Mesenchymal stem cell (in vitro differentiated cells and primary cell): ENCODE results near the gene ARHGAP5.

Experiments used
- DNase-seq: peaks from one replicate; pipeline ENCODE4 v3.0.0-alpha.2; 2013
- H2AFZ ChIP-seq: one replicate; pipeline ENCODE4 v1.6.1; 2013; ENCODE audit warnings: low read depth, mild to moderate bottlenecking, control low read depth, inconsistent platforms, low read length, moderate library complexity
- H2AK5ac ChIP-seq: 2 replicates; pipeline ENCODE4 v1.6.1; 2013; ENCODE audit warnings: low read length, moderate library complexity, mild to moderate bottlenecking, inconsistent platforms; ENCODE audit not compliant: severe bottlenecking
- H2BK120ac ChIP-seq: one replicate; pipeline ENCODE4 v1.6.1; 2013; ENCODE audit warnings: low read depth, mild to moderate bottlenecking, inconsistent platforms, low read length, moderate library complexity
- H2BK12ac ChIP-seq, 2 experiments: one replicate each; pipeline ENCODE4 v1.6.1; 2013; ENCODE audit warnings: inconsistent platforms in 2 of 2, low read length in 2 of 2, mild to moderate bottlenecking in 2 of 2, moderate library complexity in 2 of 2, control low read depth in 1 of 2
- H2BK15ac ChIP-seq: one replicate; pipeline ENCODE4 v1.6.1; 2013; ENCODE audit warnings: mild to moderate bottlenecking, low read depth, inconsistent platforms; ENCODE audit not compliant: poor library complexity, severe bottlenecking
- H2BK5ac ChIP-seq: 2 replicates; pipeline ENCODE4 v1.6.1; 2013; ENCODE audit warnings: low read depth, mild to moderate bottlenecking, low read length, control low read depth, inconsistent platforms; ENCODE audit not compliant: poor library complexity, severe bottlenecking
- H3K14ac ChIP-seq, 2 experiments: one replicate each; pipeline ENCODE4 v1.6.1; 2013; ENCODE audit warnings: inconsistent platforms in 2 of 2, low read length in 2 of 2, control low read depth in 1 of 2, mild to moderate bottlenecking in 1 of 2, moderate library complexity in 1 of 2
- H3K18ac ChIP-seq, 2 experiments: one replicate each; pipeline ENCODE4 v1.6.1; 2013; ENCODE audit warnings: inconsistent platforms in 2 of 2, low read length in 2 of 2, control low read depth in 1 of 2, low read depth in 1 of 2, mild to moderate bottlenecking in 1 of 2
- H3K23ac ChIP-seq, 2 experiments: one replicate each; pipeline ENCODE4 v1.6.1; 2013; ENCODE audit warnings: inconsistent platforms in 2 of 2, low read length in 2 of 2, mild to moderate bottlenecking in 2 of 2, moderate library complexity in 2 of 2, control low read depth in 1 of 2
- H3K27ac ChIP-seq: 2 replicates; pipeline ENCODE4 v1.5.1; 2013; ENCODE audit warnings: mild to moderate bottlenecking, moderate library complexity, low read length, control low read depth, inconsistent platforms; ENCODE audit not compliant: poor library complexity, severe bottlenecking
- H3K27me3 ChIP-seq, 2 experiments: 2 replicates each; pipeline versions ENCODE4 v1.6.1 to v1.7.0; 2013; ENCODE audit warnings: low read length in 2 of 2, mild to moderate bottlenecking in 2 of 2, moderate library complexity in 2 of 2, control low read depth in 1 of 2, inconsistent platforms in 1 of 2; ENCODE audit not compliant: control insufficient read depth in 1 of 2, insufficient read depth in 1 of 2
- H3K36me3 ChIP-seq, 2 experiments: 2 replicates each; pipeline versions ENCODE4 v1.6.1 to v1.7.0; 2013; ENCODE audit warnings: low read length in 2 of 2, control low read depth in 1 of 2, inconsistent platforms in 1 of 2, low read depth in 1 of 2, mild to moderate bottlenecking in 1 of 2; ENCODE audit not compliant: insufficient read depth in 2 of 2, control insufficient read depth in 1 of 2
- H3K4ac ChIP-seq, 2 experiments: one replicate each; pipeline ENCODE4 v1.6.1; 2013; ENCODE audit warnings: inconsistent platforms in 2 of 2, low read length in 2 of 2, mild to moderate bottlenecking in 2 of 2, moderate library complexity in 2 of 2, control low read depth in 1 of 2, low read depth in 1 of 2
- H3K4me1 ChIP-seq: 2 replicates; pipeline ENCODE4 v1.6.1; 2013; ENCODE audit warnings: low read depth, low read length, control low read depth; ENCODE audit not compliant: control insufficient read depth, insufficient read depth
- H3K4me2 ChIP-seq: 2 replicates; pipeline ENCODE4 v1.6.1; 2013; ENCODE audit warnings: low read length, mild to moderate bottlenecking, inconsistent platforms; ENCODE audit not compliant: poor library complexity, severe bottlenecking
- H3K4me3 ChIP-seq, 2 experiments: 2 replicates each; pipeline versions ENCODE4 v1.5.1 to v1.7.0; 2013; ENCODE audit warnings: low read length in 2 of 2, mild to moderate bottlenecking in 2 of 2, control low read depth in 1 of 2, low read depth in 1 of 2; ENCODE audit not compliant: insufficient read depth in 1 of 2
- H3K79me1 ChIP-seq: replicated peaks from 2 replicates; pipeline ENCODE4 v1.6.1; 2013; ENCODE audit warnings: mild to moderate bottlenecking, control low read depth, low read length, inconsistent platforms; ENCODE audit not compliant: poor library complexity, severe bottlenecking
- H3K9ac ChIP-seq: 2 replicates; pipeline ENCODE4 v1.7.0; 2013; ENCODE audit warnings: mild to moderate bottlenecking, low read length, moderate library complexity
- H3K9me3 ChIP-seq: 2 replicates; pipeline ENCODE4 v1.7.0; 2013; ENCODE audit warnings: mild to moderate bottlenecking, low read length; ENCODE audit not compliant: control insufficient read depth
- H4K8ac ChIP-seq: one replicate; pipeline ENCODE4 v1.6.1; 2013; ENCODE audit warnings: inconsistent platforms, mild to moderate bottlenecking, low read length, moderate library complexity
- H4K91ac ChIP-seq: one replicate; pipeline ENCODE4 v1.6.1; 2013; ENCODE audit warnings: mild to moderate bottlenecking, low read length, inconsistent platforms
- WGBS: methylation state at CpG from one replicate; pipeline ENCODE4 v1.1.7; 2013; ENCODE audit warnings: mixed read lengths; 5-methylcytosine and 5-hydroxymethylcytosine counted together

ARHGAP5 gene

GRCh38 chr14:32202998-32203882 is 126.1 kb downstream of the ARHGAP5 start, which contains the start of gene RNU6-8:
TSS of gene RNU6-8 (minus strand) at chr14:32203269.
- H2BK5ac ChIP-seq = peak within 1 kb of the TSS; percentile 98
- no peaks in the 10 kb centered on the region for H3K79me1 ChIP-seq
- H2AFZ ChIP-seq = peak within 1 kb of the TSS; percentile 76
- peak; percentile 88 for DNase-seq
- no peaks in the 10 kb centered on the region for H3K36me3 ChIP-seq
- no peak within 1 kb of the TSS for H2BK120ac ChIP-seq
- H3K23ac ChIP-seq = no peak within 1 kb of the TSS
- H3K4me2 ChIP-seq = peak within 1 kb of the TSS; percentile 80
- peaks cover 0 to 29% of the 10 kb centered on the region in 2 experiments for H3K27me3 ChIP-seq
- H3K18ac ChIP-seq = peak within 1 kb of the TSS; percentile 85 to 86
- peak within 1 kb of the TSS; percentile 93 for H2BK15ac ChIP-seq
- peak within 1 kb of the TSS in 1 of 2 experiments; percentile 91 for H3K4ac ChIP-seq
- WGBS = under 1% methylated on average over 45 of the region's 57 CpGs
- H2BK12ac ChIP-seq = peak within 1 kb of the TSS; percentile 84 to 86
- no peaks in the 10 kb centered on the region for H3K9me3 ChIP-seq
- peak within 1 kb of the TSS; percentile 97 for H3K9ac ChIP-seq
- H4K91ac ChIP-seq = peak within 1 kb of the TSS; percentile 61
- H3K4me1 ChIP-seq = peaks cover 5% of the 10 kb centered on the region
- peak within 1 kb of the TSS; percentile 71 to 91 for H3K4me3 ChIP-seq
- no peak within 1 kb of the TSS for H3K14ac ChIP-seq
- no peak within 1 kb of the TSS for H2AK5ac ChIP-seq
- peak within 1 kb of the TSS; percentile 80 for H3K27ac ChIP-seq
- peak within 1 kb of the TSS; percentile 93 for H4K8ac ChIP-seq

DNA sequence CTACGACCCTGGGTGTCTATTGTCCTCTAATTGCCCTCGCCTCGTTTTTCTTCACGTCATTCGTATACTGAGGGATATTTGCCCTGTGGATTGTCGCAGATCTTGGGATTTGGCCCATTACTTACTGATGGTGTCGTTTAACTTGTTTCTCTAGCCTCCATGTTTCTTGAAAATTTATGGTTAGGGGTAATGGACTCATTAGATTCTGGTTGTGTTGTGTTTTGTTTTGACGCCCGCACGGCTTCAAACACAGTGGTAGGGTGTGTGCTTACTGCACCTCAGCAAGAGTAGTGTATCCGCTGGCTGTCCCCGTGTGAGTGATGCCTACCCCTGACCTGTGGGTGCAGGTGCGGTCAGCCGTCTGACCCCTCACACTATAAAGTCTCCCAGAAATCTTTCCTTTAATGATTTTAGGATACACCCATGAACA is 126.8 kb downstream of the ARHGAP5 start:
- H3K9me3 ChIP-seq = no peaks in the 10 kb centered on the region
- peak overlapping the region; percentile 80 for H3K4me2 ChIP-seq
- 22% methylated on average over 12 of the region's 14 CpGs for WGBS
- no peak overlapping the region for H2BK12ac ChIP-seq
- no peak overlapping the region for H2AK5ac ChIP-seq
- no peaks in the 10 kb centered on the region for H3K36me3 ChIP-seq
- no peaks in the 10 kb centered on the region for H3K79me1 ChIP-seq
- no peak overlapping the region for H2BK120ac ChIP-seq
- H2BK15ac ChIP-seq = no peak overlapping the region
- DNase-seq = no peak
- H3K4me1 ChIP-seq = peaks cover 5% of the 10 kb centered on the region
- H2AFZ ChIP-seq = peak overlapping the region; percentile 76
- peaks cover 0 to 29% of the 10 kb centered on the region in 2 experiments for H3K27me3 ChIP-seq
- H3K14ac ChIP-seq = no peak overlapping the region
- H4K8ac ChIP-seq = peak overlapping the region; percentile 64
- peak overlapping the region; percentile 49 to 91 for H3K4me3 ChIP-seq
- H3K18ac ChIP-seq = peak overlapping the region in 1 of 2 experiments; percentile 52
- H4K91ac ChIP-seq = peak overlapping the region; percentile 27
- no peak overlapping the region for H3K4ac ChIP-seq
- no peak overlapping the region for H2BK5ac ChIP-seq
- peak overlapping the region; percentile 97 for H3K9ac ChIP-seq
- H3K23ac ChIP-seq = no peak overlapping the region
- H3K27ac ChIP-seq = no peak overlapping the region

DNA sequence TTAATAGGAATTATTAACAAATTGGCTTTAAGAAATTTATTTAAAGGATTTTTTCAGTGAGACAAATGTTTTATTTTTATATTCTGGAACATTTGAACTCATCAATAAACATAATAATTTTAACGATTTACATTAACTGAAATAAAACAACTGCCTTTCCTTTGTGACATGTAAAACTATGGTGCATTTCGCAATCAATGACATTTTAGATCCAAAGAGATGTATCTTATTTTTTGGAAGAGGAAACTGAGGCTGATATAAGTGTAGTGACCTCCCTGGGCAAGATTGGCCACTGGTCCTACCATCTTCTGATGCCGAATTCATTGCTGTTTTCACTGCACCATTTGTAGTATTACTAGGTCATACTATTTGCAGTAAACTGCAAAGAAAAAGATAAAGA is 128.4 kb downstream of the ARHGAP5 start:
- DNase-seq = no peak
- peaks cover 5% of the 10 kb centered on the region for H3K4me1 ChIP-seq
- H3K4me3 ChIP-seq = no peak overlapping the region
- no peak overlapping the region for H2BK15ac ChIP-seq
- H2AFZ ChIP-seq = no peak overlapping the region
- no peak overlapping the region for H2BK120ac ChIP-seq
- no peak overlapping the region for H3K4ac ChIP-seq
- H4K91ac ChIP-seq = no peak overlapping the region
- H2AK5ac ChIP-seq = no peak overlapping the region
- no peak overlapping the region for H3K9ac ChIP-seq
- no peak overlapping the region for H2BK12ac ChIP-seq
- no peaks in the 10 kb centered on the region for H3K79me1 ChIP-seq
- no peak overlapping the region for H3K18ac ChIP-seq
- WGBS = 100% methylated on average over 2 of the region's 3 CpGs
- peaks cover 0 to 29% of the 10 kb centered on the region in 2 experiments for H3K27me3 ChIP-seq
- H3K4me2 ChIP-seq = no peak overlapping the region
- H3K23ac ChIP-seq = no peak overlapping the region
- H2BK5ac ChIP-seq = no peak overlapping the region
- no peaks in the 10 kb centered on the region for H3K9me3 ChIP-seq
- no peak overlapping the region for H4K8ac ChIP-seq
- no peak overlapping the region for H3K14ac ChIP-seq
- no peaks in the 10 kb centered on the region for H3K36me3 ChIP-seq
- H3K27ac ChIP-seq = no peak overlapping the region

DNA sequence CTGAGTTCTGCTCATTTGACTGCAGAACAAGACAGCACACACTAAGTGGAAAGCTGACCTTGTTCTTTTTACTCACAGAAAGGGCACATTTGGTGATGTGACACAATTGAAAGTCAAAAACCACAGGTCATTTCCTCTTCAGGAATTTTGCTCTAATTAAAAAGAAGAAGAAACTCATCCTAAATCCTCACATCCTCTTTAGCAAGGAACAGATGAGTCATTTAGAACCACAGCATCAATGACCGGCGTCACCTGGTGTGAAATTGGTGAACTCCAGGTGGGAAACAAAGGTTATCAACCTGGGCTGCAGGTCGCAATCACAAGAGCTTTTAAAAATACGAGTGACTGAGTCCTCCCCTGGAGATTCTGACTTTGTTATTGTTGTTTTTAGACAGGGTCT is 128.9 kb downstream of the ARHGAP5 start:
- Histone ChIP-seq H2AFZ (no peak overlapping the region), H2BK12ac (no peak overlapping the region), H3K4me3 (no peak overlapping the region), H3K36me3 (no peaks in the 10 kb centered on the region), H2BK120ac (no peak overlapping the region), H2AK5ac (no peak overlapping the region), H3K4me2 (no peak overlapping the region), H3K18ac (no peak overlapping the region), H3K14ac (no peak overlapping the region), H2BK5ac (no peak overlapping the region), H3K23ac (no peak overlapping the region), H3K4me1 (peaks cover 5% of the 10 kb centered on the region), H2BK15ac (no peak overlapping the region), H4K91ac (no peak overlapping the region), H3K27me3 (peaks cover 0 to 29% of the 10 kb centered on the region in 2 experiments), H3K9me3 (no peaks in the 10 kb centered on the region), H4K8ac (no peak overlapping the region), H3K79me1 (no peaks in the 10 kb centered on the region), H3K9ac (no peak overlapping the region), H3K27ac (no peak overlapping the region), H3K4ac (no peak overlapping the region)
- WGBS = 26% methylated on average over 4 of the region's 4 CpGs
- no peak for DNase-seq
